HG03095 (cell line): ENCODE measurements around the gene ALPG.
"Not testable (repeated sequence)": the region's sequence is repeated elsewhere in the genome, so short reads cannot be mapped to it uniquely, and the experiment has no call there.

Experiments
- ATAC-seq: cut with Tn5 transposase; IDR thresholded peaks from one replicate; pipeline ENCODE4 v1.9.1; 2021; ENCODE audit warnings: moderate library complexity; ENCODE audit not compliant: unreplicated experiment

Gene ALPG

DNA sequence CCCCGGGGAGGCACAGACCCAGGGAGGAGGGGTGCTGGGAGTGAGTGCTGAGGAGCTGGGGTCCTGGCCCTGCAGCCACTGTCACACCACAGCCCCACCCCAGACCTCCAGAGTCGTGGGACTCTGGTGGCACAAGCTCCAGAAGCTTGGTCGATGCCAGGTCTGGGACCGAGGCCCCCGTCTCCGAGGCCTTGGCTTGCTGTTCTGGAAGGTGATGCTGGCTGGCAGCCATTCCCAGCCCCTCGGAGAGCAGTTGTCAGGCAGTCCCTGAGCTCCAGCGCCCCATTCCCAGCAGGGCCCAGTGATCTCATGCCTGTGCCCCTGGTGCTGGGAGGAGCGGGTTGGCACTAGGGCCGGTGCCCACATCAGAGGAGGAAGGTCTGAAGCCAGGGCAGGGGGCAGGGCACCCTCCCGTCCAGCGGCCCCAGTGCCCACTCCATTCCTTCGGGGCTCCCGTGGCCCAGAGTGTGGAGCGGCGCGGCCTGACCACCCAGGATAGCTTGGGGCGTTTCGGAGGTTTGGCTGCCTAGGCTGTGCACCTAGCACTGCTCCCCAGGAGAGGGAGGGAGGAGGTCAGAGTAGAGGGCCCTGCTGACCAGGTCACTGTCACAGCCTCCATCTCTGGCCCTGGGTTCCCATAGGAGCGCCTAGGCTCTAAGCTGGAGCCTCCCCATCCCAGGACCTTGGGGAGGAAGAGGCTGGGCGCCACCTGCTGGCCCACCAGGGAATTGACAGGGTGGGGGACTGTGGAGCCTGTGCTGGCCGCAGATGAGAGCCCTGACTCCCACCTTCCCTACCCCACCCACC lies 32.5 kb downstream of the ALPG start:
- ATAC-seq = no peak

DNA sequence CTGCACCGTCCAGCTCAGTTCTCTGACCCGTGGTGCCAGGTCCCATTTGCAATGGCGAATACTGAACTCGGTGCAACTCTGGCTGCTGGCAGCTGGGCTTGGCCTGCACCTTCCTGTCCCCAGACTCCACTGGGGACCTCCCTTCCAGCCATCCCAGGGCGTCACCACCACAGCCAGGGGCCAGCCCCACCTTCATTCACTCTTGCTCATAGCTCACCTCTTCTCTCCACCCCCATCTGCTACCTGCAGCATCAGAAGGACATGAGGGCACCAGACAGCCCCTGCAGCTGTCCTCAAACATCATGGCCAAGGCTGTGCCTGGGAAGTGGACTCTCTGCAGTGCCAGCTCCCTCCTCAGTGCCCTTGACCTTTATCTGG lies 33.1 kb downstream of the ALPG start:
- no peak for ATAC-seq

DNA sequence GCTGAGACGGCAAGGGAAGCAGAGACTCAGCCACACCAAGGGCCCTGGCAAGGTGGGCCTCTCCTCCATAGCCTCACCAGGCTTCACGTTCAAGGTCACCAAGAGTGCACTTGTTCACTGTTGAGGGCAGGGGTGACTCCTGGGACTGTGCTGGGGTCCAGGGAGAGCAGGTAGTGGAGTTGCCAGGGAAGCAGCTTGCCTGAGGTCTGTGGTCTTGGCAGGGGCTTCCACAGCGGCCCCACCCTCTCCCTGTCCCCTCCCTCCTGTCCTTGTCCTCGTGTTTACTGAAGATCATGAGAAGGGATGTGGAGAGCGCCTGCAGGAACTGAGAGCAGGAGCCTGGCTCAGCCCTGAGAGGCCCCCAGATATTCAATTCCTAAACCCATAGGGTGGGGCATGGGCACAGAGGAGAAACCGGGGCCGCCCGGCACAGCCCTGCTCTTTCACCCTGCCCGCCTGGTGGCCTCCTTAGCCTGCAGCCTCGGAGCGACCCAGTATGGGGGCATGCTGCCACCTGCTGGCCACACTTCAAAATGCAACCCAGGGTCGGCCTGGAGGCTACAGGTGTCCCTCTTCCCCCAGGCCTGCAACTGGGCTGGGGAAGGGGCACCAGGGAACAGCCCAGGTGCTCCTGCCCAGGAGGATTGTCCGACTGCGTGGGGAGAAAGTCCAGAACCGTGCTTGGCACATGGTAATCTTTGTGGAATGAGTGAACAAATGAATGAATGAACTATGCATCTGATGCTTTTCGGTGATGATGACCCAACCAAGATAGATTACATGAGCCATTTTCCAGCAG lies 33.8 kb downstream of the ALPG start:
- peak; percentile 65 for ATAC-seq

GRCh38 chr2:232441147-232441651 lies 34.6 kb downstream of the ALPG start:
- ATAC-seq = no peak

DNA sequence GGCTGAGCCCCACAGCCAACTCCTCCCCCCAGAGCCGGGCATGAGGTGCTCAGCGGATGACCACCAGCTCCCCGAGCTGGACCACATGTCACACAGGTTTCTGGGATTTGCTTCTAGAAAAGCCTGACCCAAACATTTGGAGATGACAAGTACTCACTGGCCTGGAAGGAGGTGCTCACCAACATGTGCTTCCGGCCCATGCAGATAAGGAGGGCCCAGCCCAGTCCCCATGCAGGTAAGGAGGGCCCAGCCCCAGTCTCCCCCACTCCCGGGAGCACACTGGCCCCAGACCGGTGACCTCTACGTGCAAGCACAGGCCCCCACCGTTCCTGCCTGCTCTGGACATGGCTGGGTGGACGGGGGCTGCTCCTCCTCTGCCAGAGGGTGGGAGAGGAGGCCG lies 35.3 kb downstream of the ALPG start:
- not testable (repeated sequence) for ATAC-seq

DNA sequence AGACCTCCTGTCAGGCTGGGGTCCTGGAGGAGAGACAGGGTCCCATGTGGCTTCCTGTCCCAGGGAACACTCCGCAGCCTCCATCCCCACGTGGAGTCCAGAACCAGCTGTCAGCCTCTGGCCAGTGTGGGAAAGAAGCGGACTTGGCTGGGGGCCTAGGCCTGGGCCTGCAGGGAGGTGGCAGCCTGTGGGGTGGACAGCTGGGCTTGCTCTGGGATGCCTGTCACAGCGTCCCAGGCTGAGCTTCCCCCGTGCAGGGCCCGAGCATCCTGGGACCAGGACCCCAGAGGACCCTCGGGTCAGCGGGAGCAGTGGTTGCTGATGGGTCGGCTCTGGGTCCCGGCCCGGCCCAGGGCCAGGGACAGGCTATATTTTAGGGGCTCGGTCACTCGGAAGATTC lies 35.8 kb downstream of the ALPG start:
- ATAC-seq = not testable (repeated sequence)

- ATAC-seq = not testable (repeated sequence)
These were observed 36.4 kb downstream of the ALPG start for GRCh38 chr2:232443047-232443446.

GRCh38 chr2:232443669-232444408 lies 37.2 kb downstream of the ALPG start:
- not testable (repeated sequence) for ATAC-seq

GRCh38 chr2:232444409-232445148 lies 37.9 kb downstream of the ALPG start:
- ATAC-seq = no peak

- not testable (repeated sequence) for ATAC-seq
These were observed 38.7 kb downstream of the ALPG start for GRCh38 chr2:232445149-232445885.

GRCh38 chr2:232446266-232446777 lies 39.7 kb downstream of the ALPG start:
- not testable (repeated sequence) for ATAC-seq

DNA sequence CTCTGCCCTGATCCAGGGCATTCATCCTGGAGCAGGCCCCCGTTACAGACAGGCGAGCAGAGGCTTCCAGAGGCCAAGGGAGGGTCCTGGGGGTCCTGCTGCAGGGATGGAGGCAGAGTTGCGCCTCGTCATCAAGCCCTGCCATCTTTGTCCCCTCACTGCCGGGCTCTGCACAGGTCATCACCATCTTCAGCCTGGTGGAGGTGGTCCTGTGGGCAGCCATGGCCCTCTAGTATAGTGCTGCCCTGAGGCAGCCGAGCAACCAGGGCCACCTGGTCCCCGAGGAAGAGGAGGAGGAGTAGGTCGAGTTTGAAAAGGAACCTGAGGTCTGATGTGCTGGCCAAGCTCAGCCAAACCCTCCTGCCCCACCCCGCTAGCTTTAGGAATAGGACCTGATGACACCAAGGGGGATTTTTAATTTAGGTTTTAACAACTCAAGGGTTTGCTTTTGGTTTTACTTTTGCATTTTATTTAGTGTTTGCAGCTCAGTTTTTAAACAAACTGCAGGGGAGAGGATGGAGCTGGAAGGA lies 40.5 kb downstream of the ALPG start:
- no peak for ATAC-seq

DNA sequence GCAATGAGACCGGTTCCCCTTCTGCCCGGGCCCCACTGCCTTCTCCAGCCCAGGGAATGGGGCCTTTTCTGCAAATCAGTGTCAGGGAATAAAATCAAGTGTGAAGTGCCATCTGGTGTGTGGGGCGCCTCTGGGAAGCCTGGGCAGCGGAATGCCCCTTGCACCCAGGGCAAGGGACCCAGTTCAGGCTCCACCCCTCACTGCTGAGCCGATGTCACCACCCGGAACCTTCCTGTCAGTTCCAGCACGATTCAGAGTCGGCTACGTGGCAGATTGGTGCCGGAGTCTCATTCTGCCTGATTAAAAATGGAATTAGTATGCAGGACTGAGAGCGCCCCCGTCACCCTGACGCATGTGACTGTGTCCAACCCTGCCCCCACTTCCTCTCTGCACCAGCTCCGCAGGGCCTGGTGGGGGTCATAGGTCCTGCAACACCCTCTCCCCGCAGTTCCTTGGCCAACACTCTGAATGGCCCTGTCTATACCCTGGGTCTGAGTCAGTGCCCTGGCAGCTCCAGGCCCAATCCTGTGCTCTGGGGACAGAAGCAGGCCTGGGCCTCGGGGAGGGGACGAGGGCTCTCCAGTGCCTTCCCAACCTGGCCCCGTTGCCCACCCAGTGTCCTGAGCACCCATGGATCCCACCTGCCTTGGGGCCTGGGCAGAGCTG lies 41.1 kb downstream of the ALPG start:
- no peak for ATAC-seq

DNA sequence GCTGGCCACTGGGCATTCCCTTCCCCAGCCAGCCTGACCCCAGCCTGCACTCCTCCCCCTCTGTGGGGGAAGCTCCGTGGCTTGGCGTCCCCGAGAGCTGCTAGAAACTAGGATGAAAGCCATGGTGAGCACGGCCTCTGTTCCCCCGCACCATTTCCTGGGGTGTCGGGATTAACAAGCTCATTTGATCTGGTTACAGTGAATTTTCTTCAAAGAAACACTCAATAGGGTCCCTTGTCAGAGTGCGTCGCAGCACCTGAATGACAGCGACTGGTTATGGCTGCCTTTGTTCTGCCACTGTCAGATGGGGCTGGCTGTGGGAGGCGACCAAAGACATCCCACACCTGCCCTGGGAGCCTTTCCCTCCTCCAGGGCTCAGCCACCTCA lies 41.7 kb downstream of the ALPG start:
- ATAC-seq = no peak

- ATAC-seq = no peak
These were observed 43.3 kb downstream of the ALPG start for GRCh38 chr2:232449964-232450363.

GRCh38 chr2:232451645-232452044 lies 45.0 kb downstream of the ALPG start:
- not testable (repeated sequence) for ATAC-seq

DNA sequence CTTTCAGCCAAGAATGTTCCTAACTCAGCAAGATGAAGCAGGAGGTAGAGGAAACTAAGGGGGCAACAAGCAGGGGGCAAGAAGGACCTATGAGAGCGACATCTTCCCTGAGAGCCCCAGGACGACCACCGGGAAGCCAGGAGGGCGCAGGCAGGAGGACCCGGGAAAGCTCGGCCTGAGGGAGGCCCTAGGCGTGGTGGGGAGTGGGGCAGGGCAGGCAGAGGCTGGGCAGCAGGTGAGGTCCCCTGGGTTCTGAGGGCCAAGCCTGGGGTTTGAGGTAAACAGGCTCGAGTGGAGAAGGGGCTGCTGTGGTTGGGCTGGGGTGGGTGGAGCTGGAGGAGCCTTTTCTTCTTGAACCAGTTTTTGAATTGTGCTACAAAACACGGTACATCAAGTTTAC lies 48.0 kb downstream of the ALPG start:
- ATAC-seq = no peak

- no peak for ATAC-seq
These were observed 49.0 kb downstream of the ALPG start, which contains the start of gene ALPI for GRCh38 chr2:232455426-232456255. ALPI (plus strand) TSS chr2:232456153; CDS start chr2:232456200, 47 bp downstream.
